HEK293 (cell line): ENCODE results near the gene SERTAD3.

ENCODE experiments used
- BCL11B ChIP-seq: fragments of 450-650 bp; formaldehyde crosslinking; IDR thresholded peaks from 2 replicates; pipeline ENCODE4 v1.5.1; 2016; ENCODE audit warnings: low read depth, missing biosample characterization, missing genetic modification characterization
- BCL6B ChIP-seq: fragments of 450-650 bp; formaldehyde crosslinking; IDR thresholded peaks from 2 replicates; pipeline ENCODE4 v1.5.1; 2017; ENCODE audit warnings: missing biosample characterization, missing genetic modification characterization
- EGR2 ChIP-seq: fragments of 450-650 bp; formaldehyde crosslinking; IDR thresholded peaks from 2 replicates; pipeline ENCODE4 v1.5.1; 2016; ENCODE audit warnings: low read depth, missing biosample characterization, missing genetic modification characterization
- FEZF1 ChIP-seq: fragments of 450-650 bp; formaldehyde crosslinking; IDR thresholded peaks from 2 replicates; pipeline ENCODE4 v1.5.1; 2016; ENCODE audit warnings: missing biosample characterization, missing genetic modification characterization
- GLIS2 ChIP-seq: fragments of 450-650 bp; formaldehyde crosslinking; IDR thresholded peaks from 2 replicates; pipeline ENCODE4 v1.5.1; 2016; ENCODE audit warnings: missing biosample characterization, missing genetic modification characterization
- HIC1 ChIP-seq: fragments of 450-650 bp; formaldehyde crosslinking; IDR thresholded peaks from 2 replicates; pipeline ENCODE4 v1.5.1; 2016; ENCODE audit warnings: missing biosample characterization, missing genetic modification characterization
- IKZF3 ChIP-seq: fragments of 450-650 bp; IDR thresholded peaks from 2 replicates; pipeline ENCODE4 v1.5.0; 2018; ENCODE audit warnings: missing biosample characterization, mild to moderate bottlenecking, missing genetic modification characterization, moderate library complexity
- INSM2 ChIP-seq: fragments of 450-650 bp; formaldehyde crosslinking; IDR thresholded peaks from 2 replicates; pipeline ENCODE4 v1.5.1; 2016; ENCODE audit warnings: missing biosample characterization, missing genetic modification characterization
- KLF1 ChIP-seq: fragments of 450-650 bp; formaldehyde crosslinking; IDR thresholded peaks from 2 replicates; pipeline ENCODE4 v1.5.1; 2016; ENCODE audit warnings: missing biosample characterization, missing genetic modification characterization
- KLF17 ChIP-seq: fragments of 450-650 bp; formaldehyde crosslinking; IDR thresholded peaks from 2 replicates; pipeline ENCODE4 v1.5.1; 2016; ENCODE audit warnings: missing biosample characterization, missing genetic modification characterization
- KLF8 ChIP-seq: fragments of 450-650 bp; formaldehyde crosslinking; IDR thresholded peaks from 2 replicates; pipeline ENCODE4 v1.5.1; 2016; ENCODE audit warnings: missing biosample characterization, missing genetic modification characterization
- KLF9 ChIP-seq: fragments of 450-650 bp; formaldehyde crosslinking; IDR thresholded peaks from 2 replicates; pipeline ENCODE4 v1.5.1; 2016; ENCODE audit warnings: missing biosample characterization, missing genetic modification characterization, low read depth
- PRDM10 ChIP-seq: fragments of 450-650 bp; formaldehyde crosslinking; IDR thresholded peaks from 2 replicates; pipeline ENCODE4 v1.5.1; 2016; ENCODE audit warnings: missing biosample characterization, missing genetic modification characterization
- PRDM4 ChIP-seq: fragments of 450-650 bp; formaldehyde crosslinking; IDR thresholded peaks from 2 replicates; pipeline ENCODE4 v1.5.1; 2017; ENCODE audit warnings: missing biosample characterization, missing genetic modification characterization
- SCRT2 ChIP-seq: fragments of 450-650 bp; formaldehyde crosslinking; IDR thresholded peaks from 2 replicates; pipeline ENCODE4 v1.5.1; 2016; ENCODE audit warnings: missing biosample characterization, missing genetic modification characterization
- ZBTB26 ChIP-seq: fragments of 450-650 bp; formaldehyde crosslinking; optimal IDR thresholded peaks from 2 replicates; pipeline ENCODE3; 2016; ENCODE audit warnings: missing biosample characterization, mild to moderate bottlenecking, missing genetic modification characterization
- ZNF292 ChIP-seq: fragments of 450-650 bp; formaldehyde crosslinking; IDR thresholded peaks from 2 replicates; pipeline ENCODE4 v1.5.1; 2016; ENCODE audit warnings: low read depth, missing biosample characterization, missing genetic modification characterization, borderline replicate concordance
- ZNF596 ChIP-seq: fragments of 450-650 bp; IDR thresholded peaks from 2 replicates; pipeline ENCODE4 v1.5.0; 2018; ENCODE audit warnings: missing biosample characterization, mild to moderate bottlenecking, missing genetic modification characterization, moderate library complexity
- ZNF621 ChIP-seq: fragments of 450-650 bp; formaldehyde crosslinking; IDR thresholded peaks from 2 replicates; pipeline ENCODE4 v1.5.1; 2017; ENCODE audit warnings: missing biosample characterization, missing genetic modification characterization
- ZNF747 ChIP-seq: fragments of 450-650 bp; formaldehyde crosslinking; IDR thresholded peaks from 2 replicates; pipeline ENCODE4 v1.5.1; 2016; ENCODE audit warnings: missing biosample characterization, missing genetic modification characterization
- ZNF843 ChIP-seq: fragments of 450-650 bp; formaldehyde crosslinking; IDR thresholded peaks from 2 replicates; pipeline ENCODE4 v1.5.1; 2016; ENCODE audit warnings: missing biosample characterization, missing genetic modification characterization
- ZSCAN30 ChIP-seq: fragments of 450-650 bp; IDR thresholded peaks from 2 replicates; pipeline ENCODE4 v1.5.1; 2018; ENCODE audit warnings: missing biosample characterization, mild to moderate bottlenecking, missing genetic modification characterization, moderate library complexity
- ZSCAN5A ChIP-seq: fragments of 450-650 bp; formaldehyde crosslinking; IDR thresholded peaks from 2 replicates; pipeline ENCODE4 v1.5.1; 2016; ENCODE audit warnings: missing biosample characterization, missing genetic modification characterization
- ZXDB ChIP-seq: fragments of 450-650 bp; formaldehyde crosslinking; IDR thresholded peaks from 2 replicates; pipeline ENCODE4 v1.5.1; 2016; ENCODE audit warnings: missing biosample characterization, missing genetic modification characterization

The SERTAD3 gene

GRCh38 chr19:40465557-40466218, 21.6 kb upstream of the SERTAD3 start, which contains the start of gene BLVRB (continued):
- TF ChIP-seq KLF9 (peak; percentile 100), KLF8 (tag by site-specific recombination) (peak; percentile 99), ZNF596 (tag by site-specific recombination) (no peak), BCL6B (tag by site-specific recombination) (no peak), GLIS2 (tag by site-specific recombination) (peak; percentile 98), ZNF843 (tag by site-specific recombination) (peak; percentile 56), BCL11B (tag by site-specific recombination) (peak; percentile 98), ZNF747 (no peak), ZSCAN5A (tag by site-specific recombination) (peak; percentile 30; the same call in 1 of the 2 replicates), KLF1 (tag by site-specific recombination) (peak; percentile 98), KLF17 (tag by site-specific recombination) (peak; percentile 67; the same call in 1 of the 2 replicates), PRDM4 (tag by site-specific recombination) (no peak), PRDM10 (tag by site-specific recombination) (0 out of 2 replicates have a peak, but pooled peaks have one; percentile 55), ZXDB (tag by site-specific recombination) (0 out of 2 replicates have a peak, but pooled peaks have one; percentile 2), ZNF621 (no peak), SCRT2 (tag by site-specific recombination) (peak; percentile 94), EGR2 (tag by site-specific recombination) (peak; percentile 88), ZBTB26 (tag by site-specific recombination) (peak; percentile 71), ZSCAN30 (tag by site-specific recombination) (peak; percentile 75), ZNF292 (tag by site-specific recombination) (no peak), HIC1 (peak; percentile 99), INSM2 (no peak), IKZF3 (tag by site-specific recombination) (no peak), FEZF1 (tag by site-specific recombination) (peak; percentile 73)
